Testis (tissue), 3 donors: ENCODE data around the gene KRT84. TPM values are rescaled to one million over a fixed set of nuclear protein-coding genes. Genes with fewer than 3 reads are reported as not detected.
"Not testable (repeated sequence)": the region's sequence is repeated elsewhere in the genome, so short reads cannot be mapped to it uniquely, and the experiment has no call there.

Source experiments
- DNase-seq: peaks from one replicate; pipeline ENCODE4 v3.0.0-alpha.2; 2019
- H3K27ac ChIP-seq, 2 donors: fragments of 200-600 bp; sonication (generic); one replicate each; pipeline ENCODE4 v1.5.1; 2019
- H3K27me3 ChIP-seq: fragments of 200-600 bp; sonication (generic); one replicate; pipeline ENCODE4 v1.5.1; 2019
- H3K36me3 ChIP-seq: fragments of 200-600 bp; sonication (generic); one replicate; pipeline ENCODE4 v1.5.1; 2017; ENCODE audit warnings: low read depth; ENCODE audit errors: missing control alignments
- H3K4me1 ChIP-seq: fragments of 200-600 bp; sonication (generic); one replicate; pipeline ENCODE4 v1.5.1; 2019
- H3K4me3 ChIP-seq, 2 donors: fragments of 200-600 bp; sonication (generic); one replicate each; pipeline ENCODE4 v1.5.1; 2017 to 2019
- H3K9me3 ChIP-seq: fragments of 200-600 bp; sonication (generic); one replicate; pipeline ENCODE4 v1.5.1; 2017
- POLR2A ChIP-seq: fragments of 450-650 bp; IDR thresholded peaks from one replicate; pipeline ENCODE4 v1.6.1; 2017; ENCODE audit warnings: antibody characterized with exemption, mild to moderate bottlenecking, moderate library complexity
- WGBS, 2 donors: methylation state at CpG; one replicate each; pipeline ENCODE4 v1.1.5; 2018; 5-methylcytosine and 5-hydroxymethylcytosine counted together
- intact Hi-C: fragments of 100-400 bp; cut with DNase I; formaldehyde crosslinking; loops from one replicate; pipeline ENCODE4 v1.15.1; 2023; ENCODE audit warnings: low total_unique reads
- polyA plus RNA-seq: library from polyadenylated mRNA; stranded (reverse); fragments of 350-450 nt; fragmentation: Illumina TruSeq; extraction: RNeasy Lipid Tissue Mini Kit (QIAGEN cat#74804); gene quantifications from one replicate; pipeline ENCODE4 v1.2.3, GENCODE V29; 2014; ENCODE audit warnings: low read depth, low replicate concordance; ENCODE audit not compliant: insufficient read depth
- total RNA-seq, 2 donors: library from RNA; depleted of rRNA; stranded (reverse); fragments of >200 nt; gene quantifications; one replicate each; pipeline ENCODE4 v1.2.3, GENCODE V29; 2016
- TF ChIP-seq, protein P1 (sequence below), 3 experiments: fragments of 450-650 bp in 2 of 3; fragments of 200-600 bp in 1 of 3; sonication (generic) in 1 of 3; IDR thresholded peaks; one replicate each; pipeline ENCODE4 v1.5.1; 2016 to 2019; ENCODE audit warnings: antibody characterized with exemption in 3 of 3, mild to moderate bottlenecking in 2 of 3, moderate library complexity in 1 of 3

KRT84 gene
- total and polyA plus RNA-seq, 3 donors from 2014 or later, result 0.43 TPM; not detected in 2

DNA sequence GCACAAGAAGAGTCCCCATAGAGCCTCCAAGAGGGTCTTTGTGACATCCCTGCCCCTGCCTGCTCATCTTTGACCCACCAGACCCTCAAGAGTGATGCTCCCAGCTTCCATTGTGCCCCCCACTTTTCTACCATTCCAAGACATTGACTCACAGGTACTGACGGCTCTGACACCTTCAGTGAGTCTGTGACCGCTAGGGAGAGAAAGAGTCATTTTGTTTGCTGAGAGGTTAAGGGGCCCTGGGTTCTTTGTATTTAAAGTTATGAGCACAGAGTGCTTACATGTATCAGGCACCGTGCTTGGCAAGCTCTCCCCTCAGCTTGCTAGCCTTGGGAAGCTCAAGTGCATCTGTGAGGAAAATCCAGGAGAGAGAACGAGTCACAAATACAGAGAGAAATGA, 27.8 kb upstream of the KRT84 start:
- Histone ChIP-seq H3K4me3 (no peak overlapping the region), H3K9me3 (no peaks in the 10 kb centered on the region), H3K27ac (no peak overlapping the region), H3K36me3 (no peaks in the 10 kb centered on the region), H3K27me3 (no peaks in the 10 kb centered on the region), H3K4me1 (peaks cover 16% of the 10 kb centered on the region)
- intact Hi-C loops, result no loop called here
- no peak for DNase-seq
- TF ChIP-seq, protein P1, sequence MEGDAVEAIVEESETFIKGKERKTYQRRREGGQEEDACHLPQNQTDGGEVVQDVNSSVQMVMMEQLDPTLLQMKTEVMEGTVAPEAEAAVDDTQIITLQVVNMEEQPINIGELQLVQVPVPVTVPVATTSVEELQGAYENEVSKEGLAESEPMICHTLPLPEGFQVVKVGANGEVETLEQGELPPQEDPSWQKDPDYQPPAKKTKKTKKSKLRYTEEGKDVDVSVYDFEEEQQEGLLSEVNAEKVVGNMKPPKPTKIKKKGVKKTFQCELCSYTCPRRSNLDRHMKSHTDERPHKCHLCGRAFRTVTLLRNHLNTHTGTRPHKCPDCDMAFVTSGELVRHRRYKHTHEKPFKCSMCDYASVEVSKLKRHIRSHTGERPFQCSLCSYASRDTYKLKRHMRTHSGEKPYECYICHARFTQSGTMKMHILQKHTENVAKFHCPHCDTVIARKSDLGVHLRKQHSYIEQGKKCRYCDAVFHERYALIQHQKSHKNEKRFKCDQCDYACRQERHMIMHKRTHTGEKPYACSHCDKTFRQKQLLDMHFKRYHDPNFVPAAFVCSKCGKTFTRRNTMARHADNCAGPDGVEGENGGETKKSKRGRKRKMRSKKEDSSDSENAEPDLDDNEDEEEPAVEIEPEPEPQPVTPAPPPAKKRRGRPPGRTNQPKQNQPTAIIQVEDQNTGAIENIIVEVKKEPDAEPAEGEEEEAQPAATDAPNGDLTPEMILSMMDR (IDR thresholded peaks at IDR 0.05), result no peak
- no peak for TF ChIP-seq POLR2A
- WGBS, 2 donors, result 55 to 67% methylated on average over 4 of the region's 4 CpGs

- WGBS, 2 donors, result 92 to 94% methylated on average over 8 to 10 of the region's 10 CpGs
- H3K36me3 ChIP-seq, result no peaks in the 10 kb centered on the region
- no peak for TF ChIP-seq POLR2A
- TF ChIP-seq, protein P1 (IDR thresholded peaks at IDR 0.05), result no peak
- H3K4me3 ChIP-seq, result no peak overlapping the region
- H3K9me3 ChIP-seq, result no peaks in the 10 kb centered on the region
- intact Hi-C loops, result no loop called here
- no peak overlapping the region for H3K27ac ChIP-seq
- no peaks in the 10 kb centered on the region for H3K27me3 ChIP-seq
- DNase-seq, result no peak
- H3K4me1 ChIP-seq, result peaks cover 11% of the 10 kb centered on the region
Measured at GRCh38 chr12:52411815-52412214, 26.4 kb upstream of the KRT84 start.

DNA sequence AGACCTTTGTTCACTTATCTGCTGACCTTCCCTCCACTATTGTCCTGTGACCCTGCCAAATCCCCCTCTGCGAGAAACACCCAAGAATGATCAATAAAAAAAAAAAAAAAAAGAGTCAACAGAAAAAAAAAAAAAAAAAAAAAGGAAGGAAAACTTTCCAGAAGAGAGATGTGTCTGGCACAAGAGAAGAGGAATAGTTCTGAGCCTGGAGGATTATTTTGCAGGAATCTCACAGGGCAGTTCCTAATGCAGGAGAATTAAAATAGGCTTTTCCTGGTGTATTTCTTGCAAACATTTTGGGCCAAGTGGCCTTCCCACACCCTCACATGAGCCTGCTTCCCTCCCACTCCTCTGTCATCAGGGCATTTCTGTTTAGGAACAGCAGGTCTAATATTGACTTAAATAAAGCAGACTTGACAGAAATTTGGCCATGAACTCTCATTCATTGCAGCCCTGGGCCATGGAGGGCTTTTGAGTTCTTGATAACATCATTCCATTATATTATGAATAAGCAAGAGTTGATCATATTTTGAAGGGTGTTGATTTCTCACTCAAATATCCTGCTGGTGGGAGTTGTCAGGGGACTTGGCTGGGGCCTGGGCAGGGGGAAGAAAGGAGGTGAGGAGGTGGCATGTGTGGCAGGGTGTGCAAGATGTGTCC, 25.3 kb upstream of the KRT84 start:
- H3K27me3 ChIP-seq, H3K9me3 ChIP-seq, DNase-seq, H3K36me3 ChIP-seq, H3K4me1 ChIP-seq, H3K4me3 ChIP-seq, H3K27ac ChIP-seq, intact Hi-C loops: not testable (repeated sequence)
- WGBS, 2 donors, result 40 to 80% methylated on average over 1 of the region's 1 CpG

GRCh38 chr12:52407918-52408317, 22.5 kb upstream of the KRT84 start:
- TF ChIP-seq, protein P1 (IDR thresholded peaks at IDR 0.05), result no peak
- TF ChIP-seq POLR2A, result no peak
- no peak for DNase-seq
- no peak overlapping the region for H3K27ac ChIP-seq
- no peaks in the 10 kb centered on the region for H3K36me3 ChIP-seq
- H3K4me1 ChIP-seq, result peaks cover 6% of the 10 kb centered on the region
- intact Hi-C loops, result no loop called here
- no peaks in the 10 kb centered on the region for H3K9me3 ChIP-seq
- H3K27me3 ChIP-seq, result no peaks in the 10 kb centered on the region
- no peak overlapping the region for H3K4me3 ChIP-seq
- WGBS, 2 donors, result 87 to 100% methylated on average over 2 to 5 of the region's 5 CpGs

DNA sequence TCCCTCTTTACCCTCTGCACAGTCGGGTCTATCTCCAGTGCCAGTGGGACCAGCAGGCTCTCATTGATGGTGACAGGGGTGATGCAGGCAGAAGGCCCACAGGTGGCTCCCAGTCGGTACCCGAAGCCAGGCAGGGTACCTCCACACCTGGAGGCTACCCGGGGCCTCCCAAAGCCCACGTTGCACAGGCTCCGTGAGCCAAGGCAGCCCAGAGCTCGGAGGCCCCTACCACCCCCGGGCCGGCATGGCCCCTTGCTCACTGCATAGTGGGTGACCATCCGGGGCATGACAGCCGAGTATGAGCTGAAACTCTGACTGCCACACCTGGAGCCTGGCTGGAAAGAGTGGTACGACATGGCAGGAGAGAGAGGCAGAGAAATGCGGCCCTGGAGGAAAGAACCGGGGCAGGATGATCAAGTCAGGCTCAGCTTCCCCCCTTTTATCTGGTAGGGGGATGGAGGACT, 20.5 kb upstream of the KRT84 start, which contains the start of gene KRT82:
KRT82 (minus strand) TSS at position 414 of the 464 bp plus-strand sequence; CDS start at position 356, 58 bp downstream.
- Histone ChIP-seq H3K36me3 (no peaks in the 10 kb centered on the region), H3K4me3 (no peak within 1 kb of the TSS), H3K9me3 (no peaks in the 10 kb centered on the region), H3K27ac (no peak within 1 kb of the TSS), H3K27me3 (no peaks in the 10 kb centered on the region), H3K4me1 (peaks cover 2% of the 10 kb centered on the region)
- DNase-seq, result no peak
- intact Hi-C loops, result no loop called here
- 92 to 98% methylated on average over 12 to 14 of the region's 14 CpGs for WGBS, 2 donors
- TF ChIP-seq POLR2A, result no peak
- TF ChIP-seq, protein P1 (IDR thresholded peaks at IDR 0.05), result no peak
